GM19467 (cell line): ENCODE data around the gene CALCOCO1.
"Not testable (repeated sequence)": the region's sequence is repeated elsewhere in the genome, so short reads cannot be mapped to it uniquely, and the experiment has no call there.

Experiments
- ATAC-seq: cut with Tn5 transposase; IDR thresholded peaks from one replicate; pipeline ENCODE4 v1.9.1; 2021; ENCODE audit warnings: mild to moderate bottlenecking, moderate library complexity; ENCODE audit not compliant: unreplicated experiment

The CALCOCO1 gene

GRCh38 chr12:53727310-53728041 is at the start of gene CALCOCO1:
CALCOCO1 (minus strand) TSS chr12:53727452; CDS start chr12:53725242, 2,210 bp downstream.
- peak; percentile 98 for ATAC-seq

DNA sequence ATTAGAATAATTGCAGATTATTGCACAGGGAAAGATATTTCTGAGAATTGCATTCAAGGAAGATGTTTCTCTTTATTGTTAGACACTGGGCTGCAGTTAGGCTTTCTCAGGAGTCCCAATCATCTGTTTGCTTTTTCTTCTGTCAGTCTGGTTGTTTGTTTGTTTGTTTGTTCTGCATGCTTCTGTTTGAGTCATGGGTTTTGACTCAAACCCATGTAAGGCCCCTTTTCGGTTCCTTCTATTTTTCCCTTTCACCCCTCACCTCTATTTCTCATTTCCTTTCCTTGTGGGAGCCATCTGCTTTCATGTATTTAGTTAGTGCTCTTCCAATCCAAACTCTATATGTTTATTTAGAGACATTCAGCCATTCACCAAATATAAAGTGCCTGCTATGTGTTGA is 49.6 kb upstream of the CALCOCO1 start:
- ATAC-seq = no peak

DNA sequence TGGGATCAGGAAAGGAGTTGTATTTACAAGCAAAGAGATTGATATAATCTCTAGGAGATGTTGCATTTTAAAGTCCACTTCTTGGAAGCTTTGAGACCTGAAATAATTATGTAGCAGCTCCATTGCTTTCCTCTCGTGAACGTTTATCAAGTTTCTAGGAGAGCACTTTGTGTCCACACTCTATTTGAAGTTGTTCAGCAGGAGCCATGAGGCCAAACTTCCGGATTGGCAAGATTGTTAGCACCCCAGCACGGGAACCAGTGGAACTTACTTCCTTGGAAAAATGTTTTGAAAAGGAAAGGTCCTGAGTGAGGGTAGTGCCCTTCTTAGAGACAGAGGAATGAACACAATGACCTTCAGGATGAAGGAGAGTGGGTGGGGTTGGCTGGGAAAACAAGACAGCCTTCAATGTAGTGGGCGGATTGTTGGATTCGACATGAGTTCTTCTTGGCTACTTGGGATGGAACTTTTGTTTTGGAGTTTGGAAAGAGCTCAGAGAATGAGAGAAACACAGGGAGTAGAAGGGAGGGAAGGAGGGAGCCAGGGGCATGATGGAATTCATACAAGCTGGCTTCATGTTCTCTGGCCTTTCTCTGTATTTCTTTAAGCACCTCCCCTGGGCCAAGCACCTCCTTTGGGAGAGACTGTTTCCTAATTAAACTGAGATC is 48.4 kb upstream of the CALCOCO1 start:
- no peak for ATAC-seq

- ATAC-seq = no peak
These were observed 43.0 kb upstream of the CALCOCO1 start for GRCh38 chr12:53770281-53770680.

DNA sequence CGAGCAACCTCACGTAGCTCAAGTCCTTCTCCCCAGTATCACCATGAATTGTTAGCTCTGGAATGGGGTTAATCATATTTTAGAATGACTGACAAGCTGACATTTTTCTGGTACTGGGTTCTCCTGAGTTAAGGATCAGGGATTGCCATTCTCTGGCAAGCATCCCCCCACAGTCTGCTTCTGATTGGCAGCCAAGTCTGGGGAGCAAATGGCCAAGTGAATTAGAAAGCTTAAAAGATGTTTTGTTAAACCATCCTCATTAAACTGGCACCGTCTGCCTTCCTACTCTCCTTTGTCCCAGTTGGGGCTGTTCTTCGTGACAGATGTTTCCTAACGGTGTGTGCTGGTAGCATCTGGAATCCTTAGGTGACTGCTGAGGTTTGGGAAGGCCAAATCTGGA is 41.7 kb upstream of the CALCOCO1 start:
- no peak for ATAC-seq

DNA sequence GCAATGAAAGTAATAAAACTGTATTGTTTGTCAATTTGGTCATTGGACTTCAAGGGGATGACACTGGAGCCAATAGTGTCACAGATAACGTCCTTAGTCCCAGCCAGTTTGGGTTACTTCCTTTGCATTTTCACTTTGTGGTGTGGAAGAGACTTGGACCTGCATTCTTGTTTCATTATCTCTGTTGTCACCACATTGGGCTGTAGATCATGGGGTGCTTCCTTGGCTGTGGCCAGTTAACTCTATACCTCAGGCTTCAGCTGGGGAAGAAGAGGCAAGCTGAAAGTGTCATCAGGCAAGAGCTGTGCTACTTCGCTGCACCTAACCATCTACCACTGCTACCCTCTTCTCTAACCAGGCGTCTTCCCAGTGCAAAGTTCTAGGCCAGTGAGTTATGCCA is 39.6 kb upstream of the CALCOCO1 start:
- ATAC-seq = no peak

DNA sequence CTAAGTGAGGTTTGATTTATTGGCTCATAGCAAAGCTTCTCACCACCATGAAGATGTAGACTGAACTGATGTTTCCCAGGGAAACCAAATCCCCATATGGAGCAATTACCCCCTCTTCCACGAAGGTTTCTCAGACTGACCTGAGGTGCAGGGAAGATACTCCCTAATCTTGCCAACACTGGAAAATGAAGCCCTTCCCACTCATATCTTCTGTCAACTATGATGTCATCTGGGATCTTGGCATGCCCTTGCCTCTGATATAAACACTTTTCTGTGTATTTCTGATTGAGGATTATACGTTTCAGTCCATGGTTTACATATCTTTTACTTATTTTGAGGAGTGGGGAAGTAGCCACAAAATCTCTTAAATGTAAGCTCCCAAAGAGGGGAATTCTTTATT is 38.6 kb upstream of the CALCOCO1 start:
- ATAC-seq = no peak

DNA sequence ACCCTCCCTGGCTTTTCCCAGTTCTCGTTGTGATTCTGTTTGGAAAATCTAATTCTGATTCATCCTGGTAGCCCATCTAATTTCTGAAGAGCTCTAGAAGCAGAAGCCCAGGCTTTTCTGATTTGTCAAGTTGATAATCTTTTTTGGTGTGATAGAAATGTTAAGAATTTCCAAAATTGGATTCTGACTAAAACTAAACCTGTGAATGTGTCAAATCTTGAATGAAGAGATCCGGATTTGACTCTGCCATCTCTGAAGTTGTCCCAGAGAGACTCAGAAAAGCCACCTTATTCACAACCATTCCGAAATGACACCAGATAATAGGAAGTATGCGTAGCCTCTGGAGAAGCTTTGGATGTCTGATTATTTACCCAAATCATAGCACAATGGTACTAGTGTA is 37.4 kb upstream of the CALCOCO1 start:
- ATAC-seq = no peak

- ATAC-seq = not testable (repeated sequence)
These were observed 35.5 kb upstream of the CALCOCO1 start for GRCh38 chr12:53762793-53763192.

- ATAC-seq = no peak
These were observed 34.1 kb upstream of the CALCOCO1 start for GRCh38 chr12:53761306-53761705.

DNA sequence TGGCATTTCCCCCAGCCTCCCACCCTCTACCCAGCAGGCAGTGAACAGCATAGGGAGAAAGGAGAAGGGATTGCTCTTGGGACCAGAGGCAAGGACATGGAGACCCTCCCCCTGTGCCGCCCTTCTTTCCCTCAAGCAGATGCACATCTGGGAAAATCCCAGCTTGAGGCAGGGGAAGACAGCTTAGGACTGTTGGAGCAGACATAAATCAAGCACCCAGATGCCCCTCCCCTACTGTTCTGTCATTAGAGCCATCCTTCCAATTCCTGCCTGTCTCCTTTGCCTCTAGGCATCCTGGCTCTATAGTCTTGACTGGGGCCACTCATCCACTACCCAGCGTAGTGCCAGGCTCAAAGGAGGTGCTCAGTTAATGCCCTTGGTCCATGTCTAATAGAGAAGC is 32.0 kb upstream of the CALCOCO1 start:
- no peak for ATAC-seq

- no peak for ATAC-seq
These were observed 31.5 kb upstream of the CALCOCO1 start for GRCh38 chr12:53758730-53759103.

- ATAC-seq = no peak
These were observed 31.0 kb upstream of the CALCOCO1 start for GRCh38 chr12:53758081-53758729.

DNA sequence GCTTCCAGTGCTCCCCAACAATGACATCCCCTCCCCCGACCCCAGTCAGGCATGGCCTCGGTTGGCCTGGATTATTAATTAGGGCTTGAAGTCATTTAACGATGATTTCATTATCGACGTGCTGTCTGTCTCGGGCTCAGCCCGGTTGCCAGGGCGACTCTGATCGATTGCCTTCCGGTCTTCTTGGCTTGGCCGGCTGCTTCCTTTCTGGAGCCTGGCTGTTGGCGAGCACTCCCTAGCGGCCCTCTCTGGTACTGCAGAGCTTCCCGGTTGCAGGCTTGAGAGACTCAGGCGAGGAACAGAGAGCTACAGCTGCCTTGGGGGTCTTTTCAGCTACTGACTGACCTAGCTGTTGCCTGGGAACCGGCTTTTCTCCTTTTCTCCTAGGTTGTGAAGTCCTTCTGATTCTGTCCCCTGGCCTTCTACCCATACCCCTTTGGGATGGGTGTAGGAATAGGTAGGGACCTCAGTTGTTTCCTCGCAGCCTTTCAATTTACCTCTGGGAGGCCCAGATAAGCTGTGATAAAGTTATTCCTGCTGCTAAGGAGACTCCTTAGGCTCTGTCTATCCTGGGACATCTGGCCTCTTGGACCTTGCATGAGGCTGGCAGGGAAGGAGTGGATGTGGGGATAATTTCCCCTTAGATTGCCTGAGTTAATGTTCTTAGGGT is 30.0 kb upstream of the CALCOCO1 start:
- peak; percentile 72 for ATAC-seq

- no peak for ATAC-seq
These were observed 29.2 kb upstream of the CALCOCO1 start for GRCh38 chr12:53756300-53757100.

GRCh38 chr12:53755893-53756292 is 28.6 kb upstream of the CALCOCO1 start:
- no peak for ATAC-seq

- ATAC-seq = no peak
These were observed 28.2 kb upstream of the CALCOCO1 start for GRCh38 chr12:53755451-53755891.

GRCh38 chr12:53754633-53755264 is 27.5 kb upstream of the CALCOCO1 start:
- ATAC-seq = no peak

- no peak for ATAC-seq
These were observed 26.9 kb upstream of the CALCOCO1 start for GRCh38 chr12:53754188-53754585.

GRCh38 chr12:53752621-53753020 is 25.4 kb upstream of the CALCOCO1 start:
- no peak for ATAC-seq
